ENCODE measurements around the gene PCDHA4. TPM values are rescaled to one million over a fixed set of nuclear protein-coding genes. Genes with fewer than 3 reads are reported as not detected.

PCDHA4 gene
- total RNA-seq, 1 experiment from 2014 or later: 5.6 TPM

DNA sequence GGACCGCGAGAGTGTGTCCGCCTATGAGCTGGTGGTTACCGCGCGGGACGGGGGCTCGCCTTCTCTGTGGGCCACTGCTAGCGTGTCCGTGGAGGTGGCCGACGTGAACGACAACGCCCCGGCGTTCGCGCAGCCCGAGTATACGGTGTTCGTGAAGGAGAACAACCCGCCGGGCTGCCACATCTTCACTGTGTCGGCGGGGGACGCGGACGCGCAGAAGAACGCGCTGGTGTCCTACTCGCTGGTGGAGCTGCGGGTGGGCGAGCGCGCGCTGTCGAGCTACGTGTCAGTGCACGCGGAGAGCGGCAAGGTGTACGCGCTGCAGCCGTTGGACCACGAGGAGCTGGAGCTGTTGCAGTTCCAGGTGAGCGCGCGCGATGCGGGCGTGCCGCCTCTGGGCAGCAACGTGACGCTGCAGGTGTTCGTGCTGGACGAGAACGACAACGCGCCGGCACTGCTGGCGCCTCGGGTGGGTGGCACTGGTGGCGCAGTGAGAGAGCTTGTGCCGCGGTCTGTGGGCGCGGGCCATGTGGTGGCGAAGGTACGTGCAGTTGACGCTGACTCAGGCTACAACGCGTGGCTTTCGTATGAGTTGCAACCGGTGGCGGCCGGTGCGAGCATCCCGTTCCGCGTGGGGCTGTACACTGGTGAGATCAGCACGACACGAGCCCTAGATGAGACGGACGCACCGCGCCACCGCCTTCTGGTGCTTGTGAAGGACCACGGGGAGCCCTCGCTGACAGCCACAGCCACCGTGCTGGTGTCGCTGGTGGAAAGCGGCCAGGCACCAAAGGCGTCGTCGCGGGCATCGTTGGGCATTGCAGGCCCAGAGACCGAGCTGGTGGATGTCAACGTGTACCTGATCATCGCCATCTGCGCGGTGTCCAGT lies 29.0 kb downstream of the PCDHA4 start (continued):
- TF ChIP-seq, protein P1, sequence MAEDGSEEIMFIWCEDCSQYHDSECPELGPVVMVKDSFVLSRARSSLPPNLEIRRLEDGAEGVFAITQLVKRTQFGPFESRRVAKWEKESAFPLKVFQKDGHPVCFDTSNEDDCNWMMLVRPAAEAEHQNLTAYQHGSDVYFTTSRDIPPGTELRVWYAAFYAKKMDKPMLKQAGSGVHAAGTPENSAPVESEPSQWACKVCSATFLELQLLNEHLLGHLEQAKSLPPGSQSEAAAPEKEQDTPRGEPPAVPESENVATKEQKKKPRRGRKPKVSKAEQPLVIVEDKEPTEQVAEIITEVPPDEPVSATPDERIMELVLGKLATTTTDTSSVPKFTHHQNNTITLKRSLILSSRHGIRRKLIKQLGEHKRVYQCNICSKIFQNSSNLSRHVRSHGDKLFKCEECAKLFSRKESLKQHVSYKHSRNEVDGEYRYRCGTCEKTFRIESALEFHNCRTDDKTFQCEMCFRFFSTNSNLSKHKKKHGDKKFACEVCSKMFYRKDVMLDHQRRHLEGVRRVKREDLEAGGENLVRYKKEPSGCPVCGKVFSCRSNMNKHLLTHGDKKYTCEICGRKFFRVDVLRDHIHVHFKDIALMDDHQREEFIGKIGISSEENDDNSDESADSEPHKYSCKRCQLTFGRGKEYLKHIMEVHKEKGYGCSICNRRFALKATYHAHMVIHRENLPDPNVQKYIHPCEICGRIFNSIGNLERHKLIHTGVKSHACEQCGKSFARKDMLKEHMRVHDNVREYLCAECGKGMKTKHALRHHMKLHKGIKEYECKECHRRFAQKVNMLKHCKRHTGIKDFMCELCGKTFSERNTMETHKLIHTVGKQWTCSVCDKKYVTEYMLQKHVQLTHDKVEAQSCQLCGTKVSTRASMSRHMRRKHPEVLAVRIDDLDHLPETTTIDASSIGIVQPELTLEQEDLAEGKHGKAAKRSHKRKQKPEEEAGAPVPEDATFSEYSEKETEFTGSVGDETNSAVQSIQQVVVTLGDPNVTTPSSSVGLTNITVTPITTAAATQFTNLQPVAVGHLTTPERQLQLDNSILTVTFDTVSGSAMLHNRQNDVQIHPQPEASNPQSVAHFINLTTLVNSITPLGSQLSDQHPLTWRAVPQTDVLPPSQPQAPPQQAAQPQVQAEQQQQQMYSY (CRISPR knock-in tag; IDR thresholded peaks at IDR 0.05): no peak

DNA sequence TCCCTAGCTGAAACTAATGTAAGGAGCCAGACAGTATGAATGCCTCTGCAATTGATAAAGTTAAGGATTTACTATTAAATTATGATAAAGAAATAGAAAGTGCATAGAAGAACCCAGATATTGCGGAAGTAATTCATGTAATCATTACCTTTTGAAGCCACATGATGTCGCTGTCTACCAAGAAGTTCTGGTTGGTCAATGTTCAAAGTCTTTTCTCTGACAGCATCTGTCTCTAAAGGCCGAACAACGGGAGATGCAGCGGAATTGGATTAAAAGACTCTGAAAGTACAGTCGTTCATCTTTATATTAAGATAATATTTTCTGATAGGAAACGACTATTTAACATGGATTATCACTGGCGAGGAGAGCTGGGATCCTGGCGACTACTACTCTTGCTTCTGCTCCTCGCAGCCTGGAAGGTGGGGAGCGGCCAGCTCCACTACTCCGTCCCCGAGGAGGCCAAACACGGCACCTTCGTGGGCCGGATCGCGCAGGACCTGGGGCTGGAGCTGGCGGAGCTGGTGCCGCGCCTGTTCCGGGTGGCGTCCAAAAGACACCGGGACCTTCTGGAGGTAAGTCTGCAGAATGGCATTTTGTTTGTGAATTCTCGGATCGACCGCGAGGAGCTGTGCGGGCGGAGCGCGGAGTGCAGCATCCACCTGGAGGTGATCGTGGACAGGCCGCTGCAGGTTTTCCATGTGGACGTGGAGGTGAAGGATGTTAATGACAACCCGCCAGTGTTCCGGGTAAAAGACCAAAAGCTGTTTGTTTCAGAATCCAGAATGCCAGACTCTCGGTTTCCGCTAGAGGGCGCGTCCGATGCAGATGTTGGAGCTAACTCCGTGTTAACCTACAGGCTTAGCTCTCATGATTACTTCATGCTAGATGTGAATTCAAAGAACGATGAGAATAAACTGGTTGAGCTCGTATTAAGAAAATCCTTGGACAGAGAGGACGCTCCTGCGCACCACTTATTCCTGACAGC lies 34.4 kb downstream of the PCDHA4 start, which contains the start of gene PCDHA8:
Gene PCDHA8, plus strand, starts transcription at position 210 of the 985 bp plus-strand sequence. Its CDS starts 135 bp downstream, at position 345.
- CTCF ChIA-PET: interaction anchor here (0.5 to 4.7 kb wide), 61 partner anchors 10 to 1652 kb away, joined by 3 to 61 read pairs (median 6); partner anchors contain the start of genes IK, NDUFA2, PCDHA1 and PCDHA10
- ATAC-seq (peak; percentile 85), DNase-seq (ENCODE audit: low spot score) (peak; percentile 76)
- Mint-ChIP-seq H3K9me3 (peaks cover 4% of the 10 kb centered on the region), H3K4me1 (peaks cover 7% of the 10 kb centered on the region; the same call in 1 of the 2 replicates), H3K36me3 (peaks cover 6% of the 10 kb centered on the region), H3K27ac (no peak within 1 kb of the TSS), H3K27me3 (ENCODE audit: low read depth) (no peaks in the 10 kb centered on the region; the same call in 1 of the 2 replicates), H3K4me3 (peak within 1 kb of the TSS; percentile 49)
- POLR2A ChIA-PET: interaction anchor here (0.6 kb wide), 1 partner anchor 424 kb away, joined by 6 read pairs; no protein-coding TSS in a partner anchor
- no peak for TF ChIP-seq FOXJ3 (CRISPR knock-in tag; IDR thresholded peaks at IDR 0.05; ENCODE audit: borderline replicate concordance)
- TF ChIP-seq, protein P2, sequence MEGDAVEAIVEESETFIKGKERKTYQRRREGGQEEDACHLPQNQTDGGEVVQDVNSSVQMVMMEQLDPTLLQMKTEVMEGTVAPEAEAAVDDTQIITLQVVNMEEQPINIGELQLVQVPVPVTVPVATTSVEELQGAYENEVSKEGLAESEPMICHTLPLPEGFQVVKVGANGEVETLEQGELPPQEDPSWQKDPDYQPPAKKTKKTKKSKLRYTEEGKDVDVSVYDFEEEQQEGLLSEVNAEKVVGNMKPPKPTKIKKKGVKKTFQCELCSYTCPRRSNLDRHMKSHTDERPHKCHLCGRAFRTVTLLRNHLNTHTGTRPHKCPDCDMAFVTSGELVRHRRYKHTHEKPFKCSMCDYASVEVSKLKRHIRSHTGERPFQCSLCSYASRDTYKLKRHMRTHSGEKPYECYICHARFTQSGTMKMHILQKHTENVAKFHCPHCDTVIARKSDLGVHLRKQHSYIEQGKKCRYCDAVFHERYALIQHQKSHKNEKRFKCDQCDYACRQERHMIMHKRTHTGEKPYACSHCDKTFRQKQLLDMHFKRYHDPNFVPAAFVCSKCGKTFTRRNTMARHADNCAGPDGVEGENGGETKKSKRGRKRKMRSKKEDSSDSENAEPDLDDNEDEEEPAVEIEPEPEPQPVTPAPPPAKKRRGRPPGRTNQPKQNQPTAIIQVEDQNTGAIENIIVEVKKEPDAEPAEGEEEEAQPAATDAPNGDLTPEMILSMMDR (IDR thresholded peaks at IDR 0.05): peak; percentile 65

DNA sequence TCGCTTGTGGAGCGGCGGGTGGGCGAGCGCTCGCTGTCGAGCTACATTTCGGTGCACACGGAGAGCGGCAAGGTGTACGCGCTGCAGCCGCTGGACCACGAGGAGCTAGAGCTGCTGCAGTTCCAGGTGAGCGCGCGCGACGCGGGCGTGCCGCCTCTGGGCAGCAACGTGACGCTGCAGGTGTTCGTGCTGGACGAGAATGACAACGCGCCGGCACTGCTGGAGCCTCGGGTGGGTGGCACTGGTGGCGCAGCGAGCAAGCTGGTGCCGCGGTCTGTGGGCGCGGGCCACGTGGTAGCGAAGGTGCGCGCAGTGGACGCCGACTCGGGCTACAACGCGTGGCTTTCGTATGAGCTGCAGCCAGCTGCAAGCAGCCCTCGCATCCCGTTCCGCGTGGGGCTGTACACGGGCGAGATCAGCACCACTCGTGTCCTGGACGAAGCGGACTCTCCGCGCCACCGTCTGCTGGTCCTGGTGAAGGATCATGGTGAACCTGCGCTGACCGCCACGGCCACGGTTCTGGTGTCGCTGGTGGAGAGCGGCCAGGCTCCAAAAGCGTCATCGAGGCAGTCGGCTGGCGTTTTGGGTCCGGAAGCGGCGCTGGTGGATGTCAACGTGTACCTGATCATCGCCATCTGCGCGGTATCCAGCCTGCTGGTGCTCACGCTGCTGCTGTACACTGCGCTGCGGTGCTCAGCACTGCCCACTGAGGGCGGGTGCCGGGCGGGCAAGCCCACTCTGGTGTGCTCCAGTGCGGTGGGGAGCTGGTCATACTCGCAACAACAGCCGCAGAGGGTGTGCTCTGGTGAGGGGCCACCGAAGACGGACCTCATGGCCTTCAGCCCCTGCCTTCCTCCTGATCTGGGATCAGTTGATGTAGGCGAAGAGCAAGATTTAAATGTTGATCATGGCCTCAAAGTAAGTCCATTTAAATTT lies 36.2 kb downstream of the PCDHA4 start:
- Mint-ChIP-seq H3K4me3 (no peak overlapping the region), H3K9me3 (peaks cover 4% of the 10 kb centered on the region), H3K36me3 (peaks cover 6% of the 10 kb centered on the region), H3K27ac (no peak overlapping the region), H3K4me1 (peaks cover 16% of the 10 kb centered on the region), H3K27me3 (ENCODE audit: low read depth) (no peaks in the 10 kb centered on the region; the same call in 1 of the 2 replicates)
- POLR2A ChIA-PET: interaction anchor here (0.5 kb wide), 1 partner anchor 1297 kb away, joined by 3 read pairs; no protein-coding TSS in a partner anchor
- no peak for DNase-seq (ENCODE audit: low spot score)
- CTCF ChIA-PET: interaction anchor here (0.6 to 4.7 kb wide), 6 partner anchors 13 to 158 kb away, joined by 3 to 61 read pairs (median 10); partner anchors contain the start of genes PCDHA10, PCDHA4 and PCDHAC1
- ATAC-seq: no peak
- TF ChIP-seq, protein P1 (CRISPR knock-in tag; IDR thresholded peaks at IDR 0.05): no peak
- TF ChIP-seq PRRX2 (CRISPR knock-in tag; IDR thresholded peaks at IDR 0.05): no peak
- TF ChIP-seq MYBL2 (CRISPR knock-in tag; IDR thresholded peaks at IDR 0.05): no peak
- no peak for TF ChIP-seq ZBTB21 (CRISPR knock-in tag; IDR thresholded peaks at IDR 0.05; ENCODE audit: borderline replicate concordance)
- no peak for TF ChIP-seq ZNF263 (CRISPR knock-in tag; IDR thresholded peaks at IDR 0.05; ENCODE audit: low read depth)

All from WTC11 (cell line).